Muscle layer of colon (tissue), 2 donors: ENCODE data around the gene TMEM14C.
"Not testable (repeated sequence)": the region's sequence is repeated elsewhere in the genome, so short reads cannot be mapped to it uniquely, and the experiment has no call there.

Source experiments
- H3K27ac ChIP-seq: one replicate; pipeline ENCODE4 v1.7.0; 2013; ENCODE audit warnings: low read depth, mild to moderate bottlenecking, low read length, moderate library complexity
- H3K27me3 ChIP-seq, 2 donors: one replicate each; pipeline ENCODE4 v1.7.0; 2013; ENCODE audit warnings: low read length in 2 of 2, mild to moderate bottlenecking in 2 of 2; ENCODE audit not compliant: insufficient read depth in 2 of 2, control insufficient read depth in 1 of 2
- H3K36me3 ChIP-seq: one replicate; pipeline ENCODE4 v1.7.0; 2013; ENCODE audit warnings: mild to moderate bottlenecking, low read length; ENCODE audit not compliant: insufficient read depth
- H3K4me1 ChIP-seq: one replicate; pipeline ENCODE4 v1.7.0; 2013; ENCODE audit warnings: mild to moderate bottlenecking, low read length; ENCODE audit not compliant: insufficient read depth
- H3K4me3 ChIP-seq, 2 donors: one replicate each; pipeline ENCODE4 v1.7.0; 2013; ENCODE audit warnings: low read length in 2 of 2, low read depth in 1 of 2, mild to moderate bottlenecking in 1 of 2, moderate library complexity in 1 of 2
- H3K9ac ChIP-seq: one replicate; pipeline ENCODE4 v1.7.0; 2013; ENCODE audit warnings: low read length
- H3K9me3 ChIP-seq: one replicate; pipeline ENCODE4 v1.7.0; 2013; ENCODE audit warnings: mild to moderate bottlenecking, low read length
- donor health status: abdominal sarcoma.
- donor health status: Adenocarcinoma of cecum.

TMEM14C gene

GRCh38 chr6:10745116-10745515 lies 22.2 kb downstream of the TMEM14C start:
- no peak overlapping the region for H3K9ac ChIP-seq
- no peaks in the 10 kb centered on the region for H3K9me3 ChIP-seq
- H3K27me3 ChIP-seq, result no peaks in the 10 kb centered on the region
- no peak overlapping the region for H3K4me3 ChIP-seq
- no peak overlapping the region for H3K27ac ChIP-seq
- H3K4me1 ChIP-seq, result peaks cover 26% of the 10 kb centered on the region
- H3K36me3 ChIP-seq, result peaks cover 14% of the 10 kb centered on the region

- H3K36me3 ChIP-seq, result peaks cover 23% of the 10 kb centered on the region
These were observed 24.0 kb downstream of the TMEM14C start for GRCh38 chr6:10746915-10747250.

GRCh38 chr6:10747251-10747972 lies 24.5 kb downstream of the TMEM14C start, which contains the start of gene TMEM14B:
Gene TMEM14B, plus strand, starts transcription at chr6:10747805. Its CDS starts 1,441 bp downstream, at chr6:10749246.
- Histone ChIP-seq H3K4me1 (peaks cover 26% of the 10 kb centered on the region), H3K27me3 (no peaks in the 10 kb centered on the region), H3K27ac (peak within 1 kb of the TSS; percentile 80), H3K4me3 (peak within 1 kb of the TSS; percentile 70 to 96), H3K9me3 (no peaks in the 10 kb centered on the region), H3K36me3 (peaks cover 23% of the 10 kb centered on the region), H3K9ac (peak within 1 kb of the TSS; percentile 29)

More at GRCh38 chr6:10746915-10747250, 24.0 kb downstream of the TMEM14C start:
- Histone ChIP-seq H3K9ac (peak overlapping the region; percentile 28), H3K9me3 (no peaks in the 10 kb centered on the region), H3K4me3 (peak overlapping the region; percentile 70 to 96), H3K27me3 (no peaks in the 10 kb centered on the region), H3K4me1 (peaks cover 26% of the 10 kb centered on the region), H3K27ac (peak overlapping the region; percentile 80)

- Histone ChIP-seq H3K27ac (no peak overlapping the region), H3K9ac (peak overlapping the region; percentile 27), H3K4me3 (no peak overlapping the region), H3K36me3 (peaks cover 40% of the 10 kb centered on the region), H3K27me3 (no peaks in the 10 kb centered on the region), H3K4me1 (peaks cover 26% of the 10 kb centered on the region), H3K9me3 (no peaks in the 10 kb centered on the region)
These were observed 26.9 kb downstream of the TMEM14C start for GRCh38 chr6:10749734-10750133.

GRCh38 chr6:10750568-10750967 lies 27.7 kb downstream of the TMEM14C start:
- not testable (repeated sequence) for H3K4me3 ChIP-seq, H3K27me3 ChIP-seq, H3K9ac ChIP-seq, H3K9me3 ChIP-seq, H3K27ac ChIP-seq
- peaks cover 41% of the 10 kb centered on the region for H3K36me3 ChIP-seq
- peaks cover 26% of the 10 kb centered on the region for H3K4me1 ChIP-seq

- not testable (repeated sequence) for H3K27ac ChIP-seq, H3K9ac ChIP-seq, H3K9me3 ChIP-seq, H3K4me3 ChIP-seq, H3K27me3 ChIP-seq
- Histone ChIP-seq H3K4me1 (peaks cover 24% of the 10 kb centered on the region), H3K36me3 (peaks cover 41% of the 10 kb centered on the region)
These were observed 28.9 kb downstream of the TMEM14C start for GRCh38 chr6:10751757-10752156.

GRCh38 chr6:10756085-10756484 lies 33.2 kb downstream of the TMEM14C start:
- Histone ChIP-seq H3K27me3 (no peaks in the 10 kb centered on the region), H3K4me3 (no peak overlapping the region), H3K9me3 (no peaks in the 10 kb centered on the region), H3K27ac (no peak overlapping the region), H3K4me1 (peaks cover 5% of the 10 kb centered on the region), H3K36me3 (peaks cover 35% of the 10 kb centered on the region), H3K9ac (no peak overlapping the region)

- Histone ChIP-seq H3K4me1 (peaks cover 5% of the 10 kb centered on the region), H3K27me3 (no peaks in the 10 kb centered on the region), H3K9ac (no peak overlapping the region), H3K27ac (no peak overlapping the region), H3K4me3 (no peak overlapping the region), H3K36me3 (peaks cover 14% of the 10 kb centered on the region), H3K9me3 (no peaks in the 10 kb centered on the region)
These were observed 36.5 kb downstream of the TMEM14C start for GRCh38 chr6:10759312-10759839.

- Histone ChIP-seq H3K27me3 (no peaks in the 10 kb centered on the region), H3K4me3 (no peak overlapping the region), H3K9me3 (no peaks in the 10 kb centered on the region), H3K9ac (no peak overlapping the region), H3K27ac (no peak overlapping the region), H3K36me3 (peaks cover 10% of the 10 kb centered on the region), H3K4me1 (peaks cover 5% of the 10 kb centered on the region)
These were observed 37.0 kb downstream of the TMEM14C start for GRCh38 chr6:10759884-10760329.

- Histone ChIP-seq H3K27ac (no peak overlapping the region), H3K9ac (no peak overlapping the region), H3K27me3 (no peaks in the 10 kb centered on the region), H3K9me3 (no peaks in the 10 kb centered on the region), H3K4me1 (peaks cover 5% of the 10 kb centered on the region), H3K36me3 (no peaks in the 10 kb centered on the region), H3K4me3 (no peak overlapping the region)
These were observed 40.1 kb downstream of the TMEM14C start for GRCh38 chr6:10763006-10763405.

- H3K4me1 ChIP-seq, result no peaks in the 10 kb centered on the region
- H3K4me3 ChIP-seq, result no peak overlapping the region
- H3K9me3 ChIP-seq, result no peaks in the 10 kb centered on the region
- H3K9ac ChIP-seq, result no peak overlapping the region
- peaks cover 6% of the 10 kb centered on the region for H3K36me3 ChIP-seq
- no peak overlapping the region for H3K27ac ChIP-seq
- no peaks in the 10 kb centered on the region for H3K27me3 ChIP-seq
These were observed 46.5 kb downstream of the TMEM14C start for GRCh38 chr6:10769419-10769818.
